ENCODE results near the gene SPP1.
A peak's percentile ranks its signal among the peaks of the same experiment; 100 is the strongest.

SPP1 gene

GRCh38 chr4:87944967-87945366 is 30.5 kb upstream of the SPP1 start:
- Mint-ChIP-seq H3K36me3 (no peaks in the 10 kb centered on the region), H3K9me3 (no peaks in the 10 kb centered on the region), H3K4me1 (no peaks in the 10 kb centered on the region), H3K27me3 (no peaks in the 10 kb centered on the region), H3K27ac (no peak overlapping the region), H3K4me3 (no peak overlapping the region)
- ATAC-seq, result no peak

- Mint-ChIP-seq H3K9me3 (no peaks in the 10 kb centered on the region), H3K4me1 (no peaks in the 10 kb centered on the region), H3K27ac (no peak overlapping the region), H3K36me3 (no peaks in the 10 kb centered on the region), H3K4me3 (no peak overlapping the region), H3K27me3 (peaks cover under 1% of the 10 kb centered on the region)
- ATAC-seq, result no peak
These were observed 28.7 kb upstream of the SPP1 start for GRCh38 chr4:87946766-87947165.

- H3K27me3 Mint-ChIP-seq, result peaks cover 9% of the 10 kb centered on the region
- H3K9me3 Mint-ChIP-seq, result no peaks in the 10 kb centered on the region
- ATAC-seq, result no peak
- H3K4me3 Mint-ChIP-seq, result no peak overlapping the region
- H3K36me3 Mint-ChIP-seq, result no peaks in the 10 kb centered on the region
- H3K27ac Mint-ChIP-seq, result no peak overlapping the region
- H3K4me1 Mint-ChIP-seq, result no peaks in the 10 kb centered on the region
These were observed 27.9 kb upstream of the SPP1 start for GRCh38 chr4:87947381-87948160.

GRCh38 chr4:87949961-87950360 is 25.6 kb upstream of the SPP1 start:
- H3K36me3 Mint-ChIP-seq, result no peaks in the 10 kb centered on the region
- no peaks in the 10 kb centered on the region for H3K9me3 Mint-ChIP-seq
- H3K4me1 Mint-ChIP-seq, result no peaks in the 10 kb centered on the region
- no peak for ATAC-seq
- peaks cover 11% of the 10 kb centered on the region for H3K27me3 Mint-ChIP-seq
- no peak overlapping the region for H3K4me3 Mint-ChIP-seq
- H3K27ac Mint-ChIP-seq, result no peak overlapping the region

- no peaks in the 10 kb centered on the region for H3K4me1 Mint-ChIP-seq
- no peak for ATAC-seq
- no peak overlapping the region for H3K27ac Mint-ChIP-seq
- H3K9me3 Mint-ChIP-seq, result no peaks in the 10 kb centered on the region
- no peaks in the 10 kb centered on the region for H3K36me3 Mint-ChIP-seq
- H3K4me3 Mint-ChIP-seq, result no peak overlapping the region
- peaks cover 11% of the 10 kb centered on the region for H3K27me3 Mint-ChIP-seq
These were observed 25.0 kb upstream of the SPP1 start for GRCh38 chr4:87950493-87950892.

GRCh38 chr4:87950936-87951511 is 24.5 kb upstream of the SPP1 start:
- Mint-ChIP-seq H3K4me1 (no peaks in the 10 kb centered on the region), H3K27me3 (peaks cover 11% of the 10 kb centered on the region), H3K27ac (no peak overlapping the region), H3K36me3 (no peaks in the 10 kb centered on the region), H3K4me3 (no peak overlapping the region), H3K9me3 (no peaks in the 10 kb centered on the region)
- no peak for ATAC-seq

- peaks cover 11% of the 10 kb centered on the region for H3K27me3 Mint-ChIP-seq
- no peak overlapping the region for H3K27ac Mint-ChIP-seq
- ATAC-seq, result no peak
- no peaks in the 10 kb centered on the region for H3K36me3 Mint-ChIP-seq
- H3K4me1 Mint-ChIP-seq, result no peaks in the 10 kb centered on the region
- H3K9me3 Mint-ChIP-seq, result no peaks in the 10 kb centered on the region
- no peak overlapping the region for H3K4me3 Mint-ChIP-seq
These were observed 21.7 kb upstream of the SPP1 start for GRCh38 chr4:87953826-87954225.

- peaks cover 11% of the 10 kb centered on the region for H3K27me3 Mint-ChIP-seq
- ATAC-seq, result no peak
- H3K4me3 Mint-ChIP-seq, result no peak overlapping the region
- no peak overlapping the region for H3K27ac Mint-ChIP-seq
- no peaks in the 10 kb centered on the region for H3K9me3 Mint-ChIP-seq
- no peaks in the 10 kb centered on the region for H3K4me1 Mint-ChIP-seq
- no peaks in the 10 kb centered on the region for H3K36me3 Mint-ChIP-seq
These were observed 19.0 kb upstream of the SPP1 start for GRCh38 chr4:87956501-87956900.

- peaks cover 7% of the 10 kb centered on the region for H3K27me3 Mint-ChIP-seq
- H3K9me3 Mint-ChIP-seq, result no peaks in the 10 kb centered on the region
- no peak overlapping the region for H3K4me3 Mint-ChIP-seq
- H3K4me1 Mint-ChIP-seq, result no peaks in the 10 kb centered on the region
- no peaks in the 10 kb centered on the region for H3K36me3 Mint-ChIP-seq
- H3K27ac Mint-ChIP-seq, result no peak overlapping the region
- ATAC-seq, result no peak
These were observed 18.5 kb upstream of the SPP1 start for GRCh38 chr4:87957061-87957460.

- ATAC-seq, result no peak
- peaks cover under 1% of the 10 kb centered on the region for H3K27me3 Mint-ChIP-seq
- H3K27ac Mint-ChIP-seq, result no peak overlapping the region
- H3K36me3 Mint-ChIP-seq, result no peaks in the 10 kb centered on the region
- no peak overlapping the region for H3K4me3 Mint-ChIP-seq
- H3K4me1 Mint-ChIP-seq, result no peaks in the 10 kb centered on the region
- H3K9me3 Mint-ChIP-seq, result no peaks in the 10 kb centered on the region
These were observed 13.5 kb upstream of the SPP1 start for GRCh38 chr4:87961993-87962392.

GRCh38 chr4:87962398-87963146 is 12.9 kb upstream of the SPP1 start:
- ATAC-seq, result no peak
- no peak overlapping the region for H3K27ac Mint-ChIP-seq
- no peak overlapping the region for H3K4me3 Mint-ChIP-seq
- H3K36me3 Mint-ChIP-seq, result no peaks in the 10 kb centered on the region
- peaks cover 6% of the 10 kb centered on the region for H3K27me3 Mint-ChIP-seq
- no peaks in the 10 kb centered on the region for H3K9me3 Mint-ChIP-seq
- H3K4me1 Mint-ChIP-seq, result no peaks in the 10 kb centered on the region

GRCh38 chr4:87965501-87965975 is 10.0 kb upstream of the SPP1 start:
- Mint-ChIP-seq H3K27ac (no peak overlapping the region), H3K9me3 (no peaks in the 10 kb centered on the region), H3K4me3 (no peak overlapping the region), H3K4me1 (no peaks in the 10 kb centered on the region), H3K27me3 (peaks cover 29% of the 10 kb centered on the region), H3K36me3 (no peaks in the 10 kb centered on the region)
- no peak for ATAC-seq

GRCh38 chr4:87966095-87966496 is 9.4 kb upstream of the SPP1 start:
- Mint-ChIP-seq H3K27me3 (peaks cover 29% of the 10 kb centered on the region), H3K27ac (no peak overlapping the region), H3K4me3 (no peak overlapping the region), H3K36me3 (no peaks in the 10 kb centered on the region), H3K9me3 (no peaks in the 10 kb centered on the region), H3K4me1 (no peaks in the 10 kb centered on the region)
- peak; percentile 29 for ATAC-seq

- no peaks in the 10 kb centered on the region for H3K9me3 Mint-ChIP-seq
- H3K36me3 Mint-ChIP-seq, result no peaks in the 10 kb centered on the region
- H3K27me3 Mint-ChIP-seq, result peaks cover 29% of the 10 kb centered on the region
- ATAC-seq, result peak; percentile 5
- H3K4me3 Mint-ChIP-seq, result no peak overlapping the region
- H3K27ac Mint-ChIP-seq, result no peak overlapping the region
- H3K4me1 Mint-ChIP-seq, result no peaks in the 10 kb centered on the region
These were observed 8.3 kb upstream of the SPP1 start for GRCh38 chr4:87967193-87967592.

GRCh38 chr4:87970121-87970520 is 5.4 kb upstream of the SPP1 start:
- Mint-ChIP-seq H3K27ac (no peak overlapping the region), H3K9me3 (no peaks in the 10 kb centered on the region), H3K4me1 (peaks cover under 1% of the 10 kb centered on the region), H3K27me3 (peaks cover 29% of the 10 kb centered on the region), H3K36me3 (no peaks in the 10 kb centered on the region), H3K4me3 (no peak overlapping the region)
- no peak for ATAC-seq

GRCh38 chr4:87971866-87972265 is 3.6 kb upstream of the SPP1 start:
- H3K4me3 Mint-ChIP-seq, result no peak overlapping the region
- H3K9me3 Mint-ChIP-seq, result no peaks in the 10 kb centered on the region
- no peak overlapping the region for H3K27ac Mint-ChIP-seq
- no peaks in the 10 kb centered on the region for H3K36me3 Mint-ChIP-seq
- ATAC-seq, result no peak
- H3K27me3 Mint-ChIP-seq, result peaks cover 29% of the 10 kb centered on the region
- H3K4me1 Mint-ChIP-seq, result peaks cover 7% of the 10 kb centered on the region

Measured in stimulated activated memory B cell treated with anti-CD40 and anti-IgM and Interleukin-4, amounts not matched to agents 10 μg/mL and 1 μg/mL and 100 μg/mL, for 72 hours (primary cell).